Upper lobe of left lung (tissue), 4 donors: ENCODE results near the gene L1CAM.

ENCODE experiments used
- CTCF ChIP-seq, 6 experiments: fragments of 450-650 bp in 4 of 6; fragments of 200-600 bp in 2 of 6; sonication (generic) in 2 of 6; IDR thresholded peaks; one replicate each; pipeline ENCODE4 v1.5.1; 2016 to 2019; ENCODE audit warnings: antibody characterized with exemption in 6 of 6
- POLR2A ChIP-seq, 4 donors: fragments of 450-650 bp; IDR thresholded peaks; one replicate each; pipeline ENCODE4 v1.5.1; 2016 to 2017; ENCODE audit warnings: antibody characterized with exemption in 4 of 4, mild to moderate bottlenecking in 2 of 4

DNA sequence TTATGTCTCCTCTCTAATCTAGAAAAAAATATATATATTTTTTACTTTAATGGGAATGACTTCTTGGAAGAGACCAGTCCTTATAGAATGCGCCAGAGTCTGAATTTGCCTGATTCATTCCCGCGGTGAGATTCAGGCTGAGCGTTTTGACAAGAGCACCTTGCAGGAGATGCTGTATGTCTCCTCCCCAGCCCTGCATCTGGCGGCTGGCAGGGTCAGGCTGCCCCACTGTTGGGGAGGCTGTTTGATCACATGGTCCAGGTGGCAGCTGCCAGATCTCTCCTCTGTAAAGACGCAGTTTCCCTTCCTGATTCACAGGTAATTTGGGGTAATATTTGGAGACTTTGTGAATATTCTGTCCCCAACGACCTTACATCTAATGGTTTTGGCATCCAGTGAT lies 65.4 kb downstream of the L1CAM start:
- no peak for TF ChIP-seq CTCF (IDR thresholded peaks at IDR 0.05)
- TF ChIP-seq POLR2A (IDR thresholded peaks at IDR 0.05), result no peak
